Stimulated activated CD8-positive, alpha-beta memory T cell treated with anti-CD3 and anti-CD28 coated beads, Interleukin-15, amount 100 ng/mL, for 4 hours (primary cell): ENCODE results near the gene RAI1.

ENCODE experiments used
- DNase-seq, 2 donors: peaks; one replicate each; pipeline ENCODE4 v3.0.0-alpha.2; 2020; ENCODE audit warnings: low read depth in 2 of 2

Gene RAI1

DNA sequence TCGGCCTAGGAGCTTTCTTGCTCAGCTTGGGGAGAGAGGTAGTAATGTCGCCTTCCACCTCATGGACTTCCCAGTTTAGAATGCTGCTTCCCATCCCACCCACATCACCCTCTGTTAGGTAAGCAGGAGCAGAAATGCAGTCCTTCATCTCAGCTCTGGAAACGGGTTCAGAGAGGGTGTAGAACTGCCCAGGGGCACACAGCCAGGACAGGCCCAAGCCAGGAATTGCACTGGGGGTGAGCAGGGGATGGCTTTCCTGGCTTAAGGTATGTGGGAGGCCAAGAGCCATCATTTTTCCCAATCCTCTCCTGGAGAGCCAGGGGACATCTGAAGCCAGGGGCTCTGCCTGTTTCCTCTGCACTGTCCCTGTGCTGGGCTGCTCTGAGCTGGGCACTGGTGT, 33.6 kb downstream of the RAI1 start:
- no peak for DNase-seq

DNA sequence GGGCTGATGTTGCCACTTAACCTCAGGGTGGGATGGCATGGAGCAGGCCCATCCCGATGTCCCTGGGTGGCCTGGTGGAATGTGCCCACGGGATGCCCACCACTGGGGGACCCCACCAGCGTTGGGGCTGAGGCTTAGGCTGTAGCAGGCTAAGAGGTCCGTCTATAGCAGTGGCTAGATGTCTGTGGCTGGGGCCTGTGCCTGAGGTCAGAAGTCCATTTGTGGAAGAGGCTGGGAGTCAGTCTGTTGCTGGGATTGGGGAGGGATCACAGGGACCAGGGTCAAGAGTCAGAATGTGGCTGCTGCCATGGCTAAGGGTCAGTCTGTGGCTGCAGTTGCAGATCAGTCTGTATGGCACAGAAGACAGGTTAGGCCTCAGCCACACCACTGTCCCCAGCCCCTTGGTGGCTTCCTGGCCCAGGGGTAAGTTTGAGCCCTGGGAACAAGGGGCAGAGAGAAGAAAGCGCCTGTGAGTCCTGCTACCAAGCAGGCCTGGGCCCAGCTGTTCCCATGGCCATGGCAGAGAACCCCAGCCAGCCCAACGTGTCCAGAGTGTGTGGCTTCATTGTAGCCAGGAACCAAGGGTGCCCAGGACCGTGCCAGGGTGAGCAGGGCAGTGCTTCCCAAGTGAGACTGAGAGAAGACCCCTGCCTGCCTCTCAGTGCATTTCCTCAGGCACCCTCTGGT, 35.7 kb downstream of the RAI1 start:
- DNase-seq: no peak

DNA sequence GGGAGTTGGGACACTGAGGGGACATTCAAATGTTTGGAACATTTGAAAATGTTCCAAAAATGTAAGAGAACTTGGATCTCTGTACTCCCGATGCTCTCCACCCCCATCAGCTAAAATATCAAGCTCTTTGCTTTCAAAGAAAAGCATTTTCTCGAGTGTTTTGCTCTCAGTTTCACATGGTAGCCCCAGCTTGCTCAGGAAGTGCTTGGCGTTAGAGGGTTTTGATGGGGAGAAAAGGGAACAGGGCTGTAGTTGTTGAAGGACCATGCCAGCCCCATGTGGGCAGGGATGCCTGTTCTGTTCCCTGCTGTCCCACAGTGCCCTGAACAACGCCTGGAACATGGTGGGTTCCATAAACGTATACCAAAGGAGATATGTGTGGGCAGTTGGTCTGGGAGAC, 37.0 kb downstream of the RAI1 start:
- DNase-seq: no peak

DNA sequence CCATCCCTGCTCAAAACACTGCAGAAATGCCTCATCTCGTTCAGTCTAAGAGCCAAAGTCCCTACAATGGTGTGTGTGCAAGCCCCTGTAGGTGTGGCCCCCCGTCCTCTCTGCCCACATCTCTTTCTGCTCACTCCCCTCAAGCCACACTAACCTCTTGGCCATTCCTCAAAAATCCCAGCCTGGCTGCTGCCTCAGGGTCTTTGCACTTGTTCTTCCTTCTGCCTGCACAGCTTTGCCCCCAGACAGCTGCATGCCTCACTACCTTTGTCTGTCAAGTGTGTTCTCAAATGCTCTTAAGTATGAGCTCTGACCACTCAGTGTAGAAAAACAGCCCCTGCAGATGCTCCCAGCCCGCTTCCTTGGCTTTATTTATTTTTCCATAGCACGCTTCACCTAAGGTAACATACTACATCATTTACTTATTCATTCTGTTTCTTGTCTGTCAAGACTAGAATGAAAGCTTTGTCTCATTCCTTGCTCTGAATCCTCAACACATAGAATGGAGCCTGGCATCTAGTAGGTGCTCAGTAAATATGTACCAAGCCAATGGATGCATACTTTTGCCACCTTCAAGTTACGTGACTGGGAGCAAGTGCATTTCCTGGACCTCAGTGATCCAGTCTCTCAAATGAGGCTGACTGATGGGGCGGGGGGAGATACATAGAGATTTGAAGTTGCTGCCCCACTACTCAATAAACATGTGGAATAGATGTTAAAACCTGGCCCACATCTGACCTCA, 38.1 kb downstream of the RAI1 start:
- DNase-seq: no peak

DNA sequence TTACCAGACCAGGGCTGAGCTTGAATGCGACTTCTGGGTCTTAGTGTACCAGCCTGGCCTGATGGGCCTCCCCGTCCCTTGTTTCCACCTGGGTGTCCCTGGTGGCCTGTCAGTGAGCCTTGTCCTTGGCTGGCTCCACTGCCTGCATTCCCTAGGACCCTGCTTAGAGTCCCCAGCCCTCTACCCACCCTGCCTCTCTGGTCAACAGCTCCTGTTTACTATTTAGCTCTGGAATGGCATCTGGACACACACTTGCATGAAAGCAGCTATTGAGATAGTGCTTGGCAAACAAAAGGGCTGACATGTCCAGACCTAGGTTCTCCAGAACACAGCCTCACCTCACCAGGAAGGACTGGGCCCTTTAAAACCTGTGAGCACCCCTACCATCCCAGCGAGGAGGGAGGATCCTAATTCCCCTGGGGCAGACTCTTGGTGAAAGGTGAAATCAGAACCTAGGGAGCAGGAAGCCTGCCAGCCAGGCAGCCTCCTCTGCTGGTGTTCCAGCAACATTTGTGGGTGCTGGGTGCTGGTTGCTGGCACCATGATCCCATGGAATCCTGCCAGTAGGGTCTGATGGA, 38.8 kb downstream of the RAI1 start:
- DNase-seq: no peak

DNA sequence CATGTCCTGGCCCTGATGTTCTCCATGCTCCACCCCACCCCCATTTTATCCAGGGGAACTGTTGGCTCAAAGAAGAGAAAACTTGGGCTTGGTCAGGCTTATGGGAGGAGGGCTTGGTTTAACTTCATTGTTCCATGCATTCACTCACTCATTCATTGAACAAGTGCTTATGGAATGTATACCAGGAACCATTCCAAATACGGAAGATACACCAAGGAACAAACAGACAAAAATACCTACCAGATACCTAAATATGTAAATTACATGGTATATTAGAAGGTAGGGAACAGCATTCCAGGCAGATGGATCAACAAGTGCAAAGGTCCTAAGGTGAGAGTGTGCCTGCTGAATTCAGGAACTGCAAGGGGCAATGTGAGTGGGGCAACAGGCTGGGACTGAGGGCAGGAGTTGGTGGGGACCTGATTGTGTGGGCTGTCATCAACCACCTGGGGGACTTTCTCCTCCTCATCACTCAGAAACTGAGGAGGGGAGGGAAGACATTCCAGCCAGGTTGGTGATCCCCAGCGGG, 39.9 kb downstream of the RAI1 start:
- no peak for DNase-seq

DNA sequence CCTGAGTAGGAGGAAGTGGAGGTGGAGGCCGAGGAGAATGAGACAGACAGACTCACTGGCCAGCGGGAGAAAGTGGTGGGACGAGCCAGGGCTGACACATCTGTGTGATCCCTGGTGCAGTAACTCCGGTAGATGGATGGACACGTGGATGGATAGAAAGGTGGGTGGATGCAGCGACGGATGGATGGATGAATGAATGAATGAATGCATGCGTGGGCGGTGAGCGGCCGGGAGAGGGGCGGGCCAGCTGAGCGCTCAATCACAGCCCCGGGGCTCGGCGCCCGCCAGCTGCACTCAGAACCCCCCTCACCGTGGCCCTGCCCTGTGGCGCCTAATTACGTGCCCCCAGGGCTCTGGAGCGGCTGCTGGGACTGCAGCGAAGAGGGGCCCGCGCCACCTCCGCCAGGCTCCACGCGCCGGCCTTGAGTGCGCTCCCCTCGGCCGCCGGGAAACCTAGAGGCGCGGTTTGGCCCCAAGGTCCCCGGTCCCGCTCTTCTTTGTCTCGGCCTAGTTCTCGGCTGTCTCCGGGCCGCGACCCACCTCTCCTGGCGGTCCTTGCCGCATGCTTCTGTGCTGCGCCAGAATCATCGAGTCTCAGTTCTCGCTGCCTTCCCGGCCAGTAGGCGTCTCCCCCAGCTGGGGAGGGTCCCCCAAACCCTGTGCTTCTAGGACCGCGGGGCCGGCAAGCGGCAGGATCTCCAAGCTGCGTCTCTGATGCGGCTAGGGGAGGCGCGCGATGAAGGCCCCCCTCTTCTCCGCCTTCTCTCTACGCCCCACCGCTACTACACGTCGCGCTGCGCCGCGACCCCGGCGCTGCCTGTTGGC, 41.0 kb downstream of the RAI1 start:
- DNase-seq: no peak

DNA sequence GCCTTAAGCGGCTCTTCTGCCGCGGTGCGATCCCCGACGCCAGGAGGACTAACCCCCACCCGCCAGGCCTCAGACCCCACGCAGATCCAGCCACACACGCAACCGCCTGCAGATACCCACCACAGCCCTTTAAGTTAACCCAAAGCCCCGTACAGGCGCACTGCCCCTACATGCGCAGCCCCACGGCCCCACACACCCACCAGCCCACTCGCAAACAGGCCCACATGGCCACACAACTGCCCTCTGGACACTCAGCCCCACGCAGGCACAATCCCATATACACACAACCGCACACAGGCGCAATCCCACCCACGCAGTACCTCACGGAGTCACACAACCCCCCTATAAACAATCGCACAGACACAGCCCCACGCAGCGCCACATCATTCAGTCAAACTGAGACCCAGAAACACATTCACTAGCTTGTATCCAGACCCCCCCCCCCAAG, 41.7 kb downstream of the RAI1 start:
- no peak for DNase-seq

DNA sequence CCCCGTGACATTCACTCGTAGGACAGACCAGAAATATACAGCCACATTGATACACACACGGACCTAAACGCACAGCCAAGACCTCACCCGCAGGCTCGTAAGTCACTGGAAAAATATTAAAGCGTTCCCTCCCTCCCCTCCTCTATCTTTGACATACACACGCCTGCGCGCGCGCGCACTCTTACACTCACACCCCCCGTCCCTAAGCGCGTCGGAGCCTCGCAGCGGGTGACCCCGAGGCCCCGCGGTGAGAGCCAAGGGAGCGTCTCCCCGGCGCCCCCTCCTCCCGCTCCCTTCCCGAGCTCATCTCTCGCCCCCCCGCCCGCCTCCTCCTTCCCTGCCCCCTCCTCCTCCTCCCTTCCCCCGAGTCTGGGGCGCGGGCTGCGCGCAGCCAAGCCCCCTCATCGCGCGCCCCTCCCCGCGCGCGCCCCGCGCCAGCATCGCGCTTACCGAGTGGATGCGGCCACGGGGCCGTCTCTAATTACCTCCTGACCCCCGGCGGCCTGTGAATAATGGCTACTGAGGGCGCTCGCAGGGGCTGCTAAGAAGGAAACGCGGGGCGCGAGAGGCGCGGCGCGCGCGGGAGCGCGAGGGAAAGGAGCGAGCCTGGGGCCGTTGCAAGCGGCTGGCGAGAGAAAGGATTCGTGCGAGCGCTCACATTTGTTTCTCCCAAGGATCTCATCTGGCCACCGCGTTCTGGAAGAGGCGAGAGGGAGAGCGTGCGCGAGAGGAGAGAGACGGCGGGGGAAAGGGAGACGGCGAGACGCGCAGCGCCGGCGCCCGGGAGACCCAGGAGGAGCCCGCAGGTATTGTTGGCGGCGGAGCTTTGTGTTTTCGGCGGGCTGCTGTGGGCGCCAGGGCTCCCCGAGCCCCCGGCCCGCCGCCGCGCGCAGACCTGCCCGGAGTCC, 42.4 kb downstream of the RAI1 start:
- DNase-seq: no peak

DNA sequence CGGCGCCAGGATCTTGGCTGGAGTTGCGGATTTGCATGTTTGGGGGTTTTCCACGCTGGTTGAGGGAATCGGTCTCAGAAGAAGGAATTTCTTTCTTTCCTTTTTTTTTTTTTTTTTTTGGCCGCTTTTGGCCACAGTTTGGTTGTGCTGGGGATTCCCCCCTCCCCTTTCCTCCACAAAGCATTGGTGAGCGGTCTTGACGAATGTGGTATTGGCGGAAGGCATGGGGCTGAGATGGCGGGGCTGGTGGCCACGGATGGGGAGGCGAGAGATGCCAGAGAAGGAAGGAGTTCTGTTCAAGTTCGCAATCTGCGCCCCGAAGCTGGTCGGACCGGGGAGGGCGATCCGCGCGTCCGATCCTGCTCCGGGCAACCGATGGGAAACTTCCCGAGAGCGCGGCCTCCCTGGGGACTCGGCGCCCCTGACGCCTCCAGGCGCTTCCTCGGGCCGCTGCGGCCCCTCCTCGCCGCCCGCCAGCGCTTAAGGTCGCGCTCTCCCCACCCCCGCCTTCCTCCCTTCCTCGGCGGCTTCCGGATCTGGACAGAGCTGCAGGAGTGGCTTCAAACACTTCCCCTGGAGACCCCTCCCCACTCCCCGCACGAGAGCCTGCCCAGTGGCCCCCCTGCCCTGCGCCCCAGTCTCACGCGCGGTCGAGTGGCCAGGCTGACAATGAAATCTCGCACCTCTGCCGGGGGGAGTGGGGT, 43.2 kb downstream of the RAI1 start:
- no peak for DNase-seq

DNA sequence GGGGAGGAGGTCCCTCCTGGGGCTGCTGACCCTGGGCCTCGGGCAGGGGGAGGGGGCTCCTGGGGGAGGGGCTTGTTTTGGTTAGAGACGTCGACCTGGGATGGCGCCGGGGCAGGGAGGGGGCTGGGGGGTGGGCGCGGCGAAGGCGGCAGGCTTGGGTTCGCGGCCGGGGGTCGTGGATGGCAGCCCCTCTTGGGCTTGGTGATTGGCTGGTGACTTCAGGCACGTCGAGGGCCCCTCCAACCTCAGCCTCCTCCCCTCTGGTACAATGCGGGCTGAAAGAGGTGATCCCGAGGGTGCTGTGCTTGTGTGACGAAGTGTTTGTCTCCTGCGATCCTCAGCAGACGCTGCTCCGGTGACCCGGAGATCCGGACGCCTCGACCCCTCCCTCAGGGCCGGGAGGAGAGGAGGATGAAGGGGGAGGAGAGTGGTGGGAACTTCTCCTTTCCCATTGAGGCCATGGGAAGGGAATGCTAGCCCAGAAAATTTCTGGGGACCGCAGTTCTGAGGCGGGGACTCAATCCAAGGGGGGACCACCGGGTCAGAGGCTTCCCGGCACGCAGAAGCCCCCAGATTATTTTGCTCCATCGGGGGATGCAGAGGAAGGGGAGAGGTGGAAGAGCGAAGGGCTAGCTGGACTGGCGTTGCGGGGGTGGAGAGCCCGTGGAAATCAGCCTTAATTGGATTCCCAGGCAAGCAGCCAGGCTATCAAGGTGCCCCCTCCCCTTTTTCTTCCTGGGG, 43.9 kb downstream of the RAI1 start:
- DNase-seq: no peak

DNA sequence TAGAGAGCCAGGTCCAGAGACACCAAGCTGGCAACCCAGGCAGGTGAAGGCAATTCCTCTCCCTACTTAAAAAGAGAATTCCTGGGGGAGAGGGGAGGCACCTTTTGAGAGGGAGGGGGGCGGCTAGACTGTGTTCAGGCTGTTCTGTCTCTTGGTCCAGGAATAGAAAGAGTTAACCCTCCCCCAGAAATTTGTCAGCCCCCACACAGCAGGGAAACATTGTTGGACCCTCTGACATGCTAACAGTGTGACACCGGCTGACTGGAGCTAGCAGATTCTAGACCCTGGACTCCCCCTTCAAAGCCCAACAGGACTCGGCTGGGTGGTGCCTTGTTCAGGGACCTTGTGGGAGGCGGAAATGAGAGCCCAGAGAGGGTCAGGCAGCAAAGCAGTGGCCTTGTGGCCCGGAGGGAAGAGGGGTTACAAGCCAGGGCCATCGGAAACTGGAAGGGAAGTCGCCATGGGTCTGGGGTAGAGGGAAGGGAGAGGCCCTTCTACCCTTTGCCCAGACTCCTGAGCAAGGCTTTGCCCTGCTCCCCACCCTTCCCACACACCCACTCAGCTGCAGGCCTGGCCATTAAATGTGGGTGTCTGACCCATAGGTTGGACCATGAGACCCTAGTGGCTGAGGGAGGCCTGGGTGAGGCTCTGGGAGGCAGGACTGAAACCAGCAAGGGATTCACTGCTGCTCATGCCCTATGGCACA, 44.6 kb downstream of the RAI1 start:
- no peak for DNase-seq

DNA sequence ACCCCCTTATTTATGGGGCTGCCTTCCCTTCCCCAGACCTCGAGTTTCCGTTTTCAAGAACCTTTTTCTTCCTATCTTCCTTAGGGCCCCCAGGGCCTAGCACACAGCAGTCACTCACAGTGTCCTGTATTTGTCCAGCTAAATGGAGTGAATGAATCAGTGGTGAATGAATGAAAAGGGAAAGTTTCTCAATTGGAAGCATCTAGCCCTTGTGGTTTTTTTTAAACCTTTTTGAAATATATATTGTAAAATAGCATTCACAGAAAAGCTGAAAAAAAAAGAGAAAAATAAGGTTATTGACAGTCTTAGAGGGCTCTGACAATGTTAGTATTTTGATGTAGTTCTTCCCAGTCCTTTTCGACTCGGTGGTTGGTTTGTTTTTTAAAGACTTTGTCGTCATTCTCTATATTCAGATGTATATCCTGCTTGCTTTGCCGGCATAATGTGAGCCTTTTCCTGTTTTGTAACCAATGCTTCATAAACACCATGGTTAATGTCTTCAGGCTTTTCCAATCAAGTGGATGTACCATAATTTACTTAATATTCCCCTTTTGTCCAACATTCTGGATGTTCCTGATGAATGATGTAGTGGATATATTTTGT, 45.3 kb downstream of the RAI1 start:
- DNase-seq: no peak

DNA sequence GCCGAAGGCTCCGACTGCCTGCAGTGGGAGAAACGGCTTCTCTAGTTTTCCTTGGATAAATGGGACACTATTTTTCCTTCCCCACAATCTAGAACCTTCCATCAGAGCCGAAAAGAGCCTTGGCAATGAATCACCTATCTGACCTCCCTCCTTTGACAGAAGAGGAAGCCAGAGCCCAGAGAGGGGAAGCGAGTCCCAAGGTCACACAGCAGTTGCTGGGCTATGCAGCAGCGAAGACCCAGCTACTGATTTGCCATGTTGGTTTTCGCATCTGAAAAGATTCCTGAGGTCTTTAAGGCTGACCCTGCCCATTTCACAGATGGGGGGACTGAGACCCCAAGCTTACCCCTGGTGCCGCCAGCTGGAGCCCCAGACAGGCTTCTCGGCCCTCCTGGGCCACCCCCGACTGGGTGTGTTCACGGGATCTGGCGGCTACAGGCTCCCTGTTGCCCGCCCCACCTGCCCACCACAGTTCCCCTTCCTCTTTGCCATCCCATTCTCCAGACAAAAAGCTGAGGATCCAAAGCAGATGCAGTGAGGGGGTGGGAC, 45.9 kb downstream of the RAI1 start:
- no peak for DNase-seq

DNA sequence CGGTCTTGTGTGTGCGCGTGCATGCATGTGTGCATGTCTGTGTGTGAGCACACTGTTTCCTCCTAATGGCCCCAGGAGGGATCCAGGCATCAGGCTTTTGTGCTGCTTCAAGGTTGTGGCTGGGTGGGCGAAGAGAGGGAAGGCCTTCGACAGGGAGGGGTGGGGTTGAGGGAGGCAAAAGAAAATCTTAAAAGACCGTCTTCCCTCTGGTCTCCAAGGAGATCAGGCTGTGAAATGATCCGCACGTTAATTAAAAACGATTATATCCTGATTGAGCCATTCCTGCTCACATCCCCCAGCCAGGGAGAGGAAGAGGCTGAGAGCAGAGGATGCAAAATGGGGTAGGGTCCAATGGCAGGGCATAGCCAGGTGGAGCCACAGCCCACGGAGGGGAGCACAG, 46.9 kb downstream of the RAI1 start:
- DNase-seq: no peak

DNA sequence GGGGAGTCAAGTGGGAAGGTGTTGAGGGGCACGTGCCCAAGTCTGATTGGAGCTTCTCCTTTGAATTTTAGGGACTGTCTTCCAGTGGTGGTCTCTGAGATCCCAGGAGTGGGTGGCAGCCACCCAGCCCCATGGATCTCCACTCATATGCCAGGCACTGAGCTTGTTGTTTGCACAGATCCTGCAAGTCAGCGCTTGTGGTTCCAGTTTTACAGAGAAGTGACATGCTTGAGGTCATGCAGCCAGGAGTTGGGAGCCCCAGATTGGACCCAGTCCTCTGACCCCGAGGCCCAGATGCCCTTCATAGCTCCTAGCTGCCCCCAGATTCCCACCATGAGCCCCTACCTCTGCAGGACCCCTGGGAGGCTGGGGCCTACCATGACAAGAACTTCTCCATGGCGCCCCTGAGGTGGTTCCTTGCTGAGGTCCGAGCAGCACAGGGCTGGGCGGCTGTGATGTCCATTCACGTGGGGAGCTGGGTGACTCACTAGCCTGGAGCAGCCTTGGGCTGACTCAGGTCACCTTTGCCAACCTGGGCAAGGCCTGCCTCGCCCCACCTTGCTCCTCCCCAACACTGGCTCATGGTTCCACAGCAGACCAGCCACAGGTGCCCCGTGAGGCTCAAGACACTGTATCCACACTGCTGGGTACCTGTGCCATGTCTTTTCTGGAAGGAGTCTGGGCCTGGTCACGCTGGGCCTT, 47.4 kb downstream of the RAI1 start:
- no peak for DNase-seq

DNA sequence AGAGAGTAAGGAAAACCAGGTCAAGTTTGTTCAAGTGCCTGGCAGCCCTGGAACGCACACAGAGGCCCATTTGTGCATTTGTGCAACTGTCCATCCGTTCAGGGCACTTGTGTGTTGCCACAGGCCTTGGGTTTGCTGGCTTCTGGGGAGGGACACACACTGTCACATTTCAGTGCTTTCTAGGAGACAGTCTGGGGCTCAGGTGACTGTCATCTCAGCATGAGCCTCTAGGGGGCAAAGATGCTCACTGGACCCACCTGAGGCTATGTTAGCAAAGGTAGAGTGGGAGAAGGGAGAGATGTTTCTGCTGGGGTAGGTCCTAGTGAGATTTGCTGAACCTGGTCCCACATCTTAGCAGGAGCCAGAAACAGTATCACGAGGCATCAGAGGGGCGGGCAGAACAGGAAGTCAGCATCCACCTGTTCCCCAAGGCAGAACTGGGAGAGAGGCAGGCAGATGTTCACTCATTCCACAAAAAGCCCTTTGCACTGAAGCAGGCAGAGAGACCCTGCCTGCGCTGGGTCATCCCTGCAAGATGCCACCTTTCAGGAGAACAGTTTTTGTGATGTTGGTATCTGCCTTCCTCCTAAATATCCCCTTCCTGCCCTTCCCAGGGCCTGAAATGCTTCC, 48.5 kb downstream of the RAI1 start:
- DNase-seq: peak in 1 of 2 donors; percentile 20
